Measurements from ENCODE around the gene APOBEC3F.
"Not testable (repeated sequence)": the region's sequence is repeated elsewhere in the genome, so short reads cannot be mapped to it uniquely, and the experiment has no call there.

The APOBEC3F gene

DNA sequence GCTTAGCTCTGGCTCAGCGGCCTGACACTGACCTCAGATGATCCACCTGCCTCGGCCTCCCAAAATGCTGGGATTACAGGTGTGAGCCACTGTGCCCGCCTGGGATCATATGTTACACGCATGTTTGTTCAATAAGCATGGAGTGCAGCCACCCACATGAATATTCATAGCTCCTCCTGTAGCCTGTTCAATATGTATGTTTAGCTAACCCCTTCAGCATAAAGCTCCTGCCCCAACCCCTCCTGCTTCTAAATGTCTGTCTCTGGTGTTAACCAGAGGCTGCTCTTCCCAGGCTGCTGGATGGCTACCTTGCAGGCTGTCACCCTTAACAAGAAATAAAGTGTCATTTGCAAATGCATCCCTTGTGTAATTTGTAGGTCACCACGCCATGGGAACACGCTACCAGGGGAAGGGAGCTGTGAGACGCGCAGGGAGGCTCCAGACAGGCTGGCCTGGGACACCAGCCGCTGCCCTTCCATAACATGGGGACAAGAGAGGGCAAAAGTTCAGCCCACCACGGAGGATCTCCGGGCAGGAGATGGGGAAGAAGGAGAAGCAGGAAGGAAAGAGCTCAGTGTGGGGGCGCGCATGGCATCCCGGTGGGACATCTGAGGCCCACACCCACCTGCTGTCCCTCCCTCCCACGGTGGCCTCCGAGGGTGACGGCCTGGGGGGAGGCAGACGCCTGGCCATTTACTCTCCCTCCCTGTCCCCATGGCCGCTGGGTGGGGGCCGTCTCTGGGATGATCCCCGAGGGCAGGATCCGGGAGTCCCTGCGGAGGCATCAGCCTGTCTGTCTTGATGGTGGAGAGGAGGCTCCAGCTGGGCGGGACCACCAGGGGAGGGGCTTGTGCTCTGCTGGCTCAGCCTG, 35.7 kb downstream of the APOBEC3F start:
- DNase-seq = not testable (repeated sequence)

GRCh38 chr22:39077026-39077840, 36.6 kb downstream of the APOBEC3F start, which contains the start of gene APOBEC3G:
APOBEC3G (plus strand) TSS chr22:39077275; CDS start chr22:39077362, 87 bp downstream.
- DNase-seq = not testable (repeated sequence)

- not testable (repeated sequence) for DNase-seq
These were observed 37.2 kb downstream of the APOBEC3F start for GRCh38 chr22:39077912-39078311.

GRCh38 chr22:39078329-39078728, 37.7 kb downstream of the APOBEC3F start:
- DNase-seq = no peak

DNA sequence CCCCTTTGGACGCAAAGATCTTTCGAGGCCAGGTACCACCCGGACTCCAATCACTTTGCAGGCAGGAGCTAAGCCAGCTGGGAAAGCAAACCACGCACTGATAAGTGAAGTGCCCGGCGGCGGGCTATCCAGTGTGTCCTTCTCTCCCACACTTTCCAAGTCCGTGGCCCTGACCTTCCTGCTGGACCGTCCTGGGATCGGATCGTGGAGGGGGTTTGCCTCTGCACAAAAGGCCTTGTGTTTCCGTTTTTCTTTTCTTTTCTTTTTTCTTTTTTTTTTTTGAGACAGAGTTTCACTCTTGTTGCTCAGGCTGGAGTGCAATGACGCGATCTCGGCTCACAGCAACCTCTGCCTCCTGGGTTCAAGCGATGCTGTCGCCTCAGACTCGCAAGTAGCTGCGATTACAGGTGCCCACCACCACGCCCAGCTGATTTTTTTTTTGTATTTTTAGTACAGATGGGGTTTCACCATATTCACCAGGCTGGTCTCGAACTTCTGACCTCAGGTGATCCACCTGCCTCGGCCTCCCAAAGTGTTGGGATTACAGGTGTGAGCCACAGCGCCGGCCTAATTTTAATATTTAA, 38.5 kb downstream of the APOBEC3F start:
- not testable (repeated sequence) for DNase-seq

GRCh38 chr22:39080052-39080762, 39.5 kb downstream of the APOBEC3F start:
- no peak for DNase-seq

GRCh38 chr22:39081016-39081415, 40.4 kb downstream of the APOBEC3F start:
- no peak for DNase-seq

DNA sequence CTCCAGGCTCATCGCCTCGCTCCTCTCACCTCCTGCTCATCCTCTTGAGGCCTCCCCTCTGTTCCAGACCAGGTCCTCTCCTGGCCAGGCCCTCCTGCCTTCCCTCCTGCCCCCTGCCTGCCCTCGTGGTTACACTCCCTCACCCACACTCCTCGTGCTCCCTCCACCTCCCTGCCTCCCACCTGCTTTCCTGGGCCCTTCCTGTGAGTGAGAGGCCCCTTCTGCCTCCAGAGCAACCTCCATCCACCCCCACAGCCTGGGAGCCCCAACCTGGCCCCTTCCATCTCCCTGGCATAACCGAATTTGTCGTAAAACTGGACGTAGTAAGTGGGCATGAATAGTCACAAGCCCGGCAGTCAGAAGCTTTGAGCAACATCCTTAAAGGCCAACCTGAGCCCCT, 40.9 kb downstream of the APOBEC3F start:
- no peak for DNase-seq

GRCh38 chr22:39083212-39084165, 42.8 kb downstream of the APOBEC3F start:
- DNase-seq = no peak

DNA sequence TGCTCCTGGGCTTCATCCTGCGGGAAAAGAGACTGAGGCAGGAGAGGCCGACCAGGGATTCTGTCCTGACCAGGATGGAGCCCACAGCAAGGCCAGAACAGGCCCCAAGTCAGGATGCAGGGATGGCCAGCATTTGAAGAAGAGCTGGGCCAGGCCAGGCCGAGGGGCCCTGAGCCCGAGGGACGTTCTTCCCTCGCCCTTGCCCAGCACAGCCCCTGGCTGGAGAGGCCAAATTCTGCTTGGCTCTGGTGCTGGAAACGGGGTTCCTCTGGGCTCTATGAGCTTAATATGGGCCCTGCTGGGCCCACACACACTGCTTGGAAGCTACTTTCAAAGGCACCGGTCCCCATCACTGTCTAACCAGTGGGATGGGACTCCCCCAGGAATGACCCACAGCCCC, 44.0 kb downstream of the APOBEC3F start:
- no peak for DNase-seq

DNA sequence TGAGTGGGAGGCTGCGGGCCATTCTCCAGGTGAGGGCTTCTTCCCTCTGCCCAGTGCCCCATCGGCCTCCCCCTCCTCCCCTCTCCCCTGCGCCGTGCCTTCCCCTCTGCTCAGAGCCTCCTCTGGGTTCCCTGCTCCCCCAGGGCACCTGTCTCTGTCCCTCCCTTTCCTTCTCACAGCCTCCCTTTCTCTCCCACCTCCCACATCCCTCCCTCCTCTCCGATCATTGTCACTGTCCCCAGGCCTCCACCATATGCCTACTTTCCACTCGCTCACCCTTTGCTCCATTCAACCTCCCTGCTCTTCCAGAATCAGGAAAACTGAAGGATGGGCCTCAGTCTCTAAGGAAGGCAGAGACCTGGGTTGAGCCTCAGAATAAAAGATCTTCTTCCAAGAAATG, 46.4 kb downstream of the APOBEC3F start:
- no peak for DNase-seq

DNA sequence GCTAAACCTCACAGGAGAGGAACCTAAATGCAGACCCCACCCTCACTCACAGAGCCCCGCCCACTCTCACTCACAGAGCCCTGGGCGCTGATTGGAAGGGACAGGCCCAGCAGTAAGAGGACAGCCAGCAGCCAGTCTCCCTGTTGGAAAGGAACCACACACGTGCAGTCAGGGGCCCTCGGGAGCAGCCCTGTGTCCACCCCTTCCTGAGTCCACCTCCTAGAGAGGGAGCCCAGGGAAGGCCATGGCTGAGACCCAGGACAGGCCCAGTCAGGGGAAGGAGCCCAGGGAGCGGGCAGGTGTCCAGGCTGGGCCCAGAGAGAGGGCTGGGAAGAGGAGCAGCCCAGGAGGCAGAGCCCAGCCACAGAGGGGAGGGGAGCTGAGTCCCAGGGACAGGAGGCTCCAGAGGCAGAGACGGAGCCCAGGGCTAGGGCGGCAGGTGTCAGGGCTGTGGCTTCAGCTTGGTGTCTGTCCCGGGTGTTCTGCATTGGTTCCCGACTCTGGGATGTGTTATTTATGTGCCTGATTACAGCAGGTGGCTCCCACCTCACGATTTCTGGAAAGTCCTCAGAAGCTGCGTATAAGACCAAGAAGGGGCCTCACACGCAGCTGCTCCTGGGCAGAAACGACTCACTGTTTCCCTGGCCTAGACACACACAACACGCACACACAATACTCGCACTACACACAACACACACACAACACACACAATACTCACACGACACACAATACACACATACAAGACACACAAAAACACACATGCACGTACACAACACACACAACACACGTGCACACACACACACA, 47.4 kb downstream of the APOBEC3F start:
- DNase-seq = no peak

DNA sequence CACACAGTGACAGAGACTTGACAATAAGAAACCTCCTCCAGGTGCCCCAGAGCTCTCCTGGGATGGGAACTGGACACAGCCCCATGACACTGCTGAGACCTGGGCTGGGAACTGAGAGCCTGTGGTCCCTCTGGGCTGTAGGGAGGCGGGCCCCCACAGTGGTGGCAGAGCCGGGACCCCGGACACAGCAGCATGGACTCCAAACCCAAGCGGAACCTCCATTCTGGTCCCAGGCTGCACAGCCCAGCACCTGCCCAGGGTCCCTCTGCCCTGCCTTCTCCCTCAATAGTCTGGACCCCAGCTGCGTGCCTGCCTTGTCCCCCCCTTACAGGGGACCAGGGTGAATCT, 48.0 kb downstream of the APOBEC3F start:
- no peak for DNase-seq

DNA sequence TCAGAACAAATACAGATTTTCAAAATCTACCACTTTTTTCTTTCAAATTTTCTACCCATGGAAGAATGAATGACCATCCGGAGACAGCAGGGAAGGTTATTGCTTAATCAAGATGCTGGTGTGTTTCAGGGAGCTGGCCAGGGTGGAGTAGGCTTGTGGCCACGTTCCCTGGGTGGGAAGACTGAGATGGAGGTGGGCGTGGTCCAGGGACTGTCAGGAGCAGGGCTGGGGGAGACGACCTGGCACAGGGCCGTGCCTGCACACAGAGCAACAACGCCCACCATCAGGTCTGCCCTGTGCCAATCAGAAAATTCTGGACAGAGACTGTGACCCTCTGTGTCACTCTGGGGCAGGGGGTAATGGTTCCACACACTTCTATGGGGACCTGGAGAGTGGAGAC, 49.3 kb downstream of the APOBEC3F start:
- DNase-seq = no peak

GRCh38 chr22:39090426-39091064, 49.9 kb downstream of the APOBEC3F start:
- DNase-seq = no peak

- no peak for DNase-seq
These were observed 50.7 kb downstream of the APOBEC3F start for GRCh38 chr22:39091126-39092081.

GRCh38 chr22:39092111-39092862, 51.6 kb downstream of the APOBEC3F start:
- DNase-seq = no peak

DNA sequence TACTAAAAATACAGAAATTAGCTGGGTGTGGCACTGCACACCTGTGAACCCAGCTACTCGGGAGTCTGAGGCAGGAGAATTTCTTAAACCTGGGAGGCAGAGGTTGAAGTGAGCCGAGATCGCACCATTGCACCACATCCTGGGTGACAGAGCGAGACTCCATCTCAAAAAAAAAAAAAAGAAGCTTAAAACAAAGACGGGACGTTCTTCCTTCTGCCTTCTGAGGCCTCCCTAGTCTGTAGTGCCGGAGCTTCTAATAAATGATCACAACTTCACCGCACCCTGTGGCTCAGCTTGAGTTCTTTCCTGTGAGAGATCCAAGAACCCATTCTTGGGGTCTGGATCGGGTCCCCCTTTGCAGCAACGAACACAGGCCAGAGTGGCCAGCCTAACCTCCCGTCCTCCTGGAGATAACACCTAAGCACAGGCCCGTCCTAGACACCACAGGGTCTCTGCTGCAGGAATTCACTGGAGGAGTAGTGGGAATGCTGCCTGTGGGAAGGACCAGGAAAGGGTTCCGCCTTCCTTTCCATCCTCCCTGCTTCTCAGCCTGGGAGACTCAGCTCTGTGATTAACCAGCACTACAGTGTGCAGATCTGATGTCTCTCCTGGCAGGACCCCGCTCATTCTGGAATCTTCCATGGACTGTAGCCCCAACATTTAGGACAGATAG, 54.2 kb downstream of the APOBEC3F start:
- no peak for DNase-seq
